IMR-90 (cell line): ENCODE measurements around the gene HSF2BP. TPM values are rescaled to one million over a fixed set of nuclear protein-coding genes. Genes with fewer than 3 reads are reported as not detected.

ENCODE experiments used
- ATAC-seq: fragments of 200-7000 bp; cut with Tn5 transposase; 2 replicates; pipeline ENCODE4 v1.9.1; 2020; ENCODE audit warnings: low read depth, mild to moderate bottlenecking, moderate library complexity
- BruUV-seq: library from RNA; stranded (reverse); fragments of 400-500 nt; replicated peaks from 2 replicates; lab custom pipeline; 2021; lab: Mats Ljungman, UMichigan
- CTCF ChIA-PET: fragments of 300-600 bp; formaldehyde crosslinking; extraction: SDS; loops from one replicate; lab custom pipeline; 2021; ENCODE audit warnings: antibody characterized with exemption; lab: Yijun Ruan, JAX
- POLR2A ChIA-PET: fragments of 300-600 bp; sonication (Branson Sonifier 250); formaldehyde crosslinking; loops from one replicate; lab custom pipeline; 2022; ENCODE audit warnings: antibody characterized with exemption; ENCODE audit not compliant: unreplicated experiment; lab: Charles Lee
- DNase-seq: peaks from one replicate; pipeline ENCODE4 v3.0.0; 2013
- H2AFZ ChIP-seq: replicated peaks from 2 replicates; pipeline ENCODE3; 2013; ENCODE audit warnings: low read length, mild to moderate bottlenecking; ENCODE audit not compliant: poor library complexity
- H2AK5ac ChIP-seq: 2 replicates; pipeline ENCODE4 v1.6.1; 2013; ENCODE audit warnings: low read depth, low read length, inconsistent platforms
- H2AK9ac ChIP-seq: replicated peaks from 2 replicates; pipeline ENCODE3; 2013; ENCODE audit warnings: mild to moderate bottlenecking, low read depth, low read length, moderate library complexity; ENCODE audit not compliant: poor library complexity
- H2BK120ac ChIP-seq: 2 replicates; pipeline ENCODE4 v1.6.1; 2013; ENCODE audit warnings: low read depth, low read length, inconsistent platforms
- H2BK15ac ChIP-seq: 3 replicates; pipeline ENCODE4 v1.6.1; 2013; ENCODE audit warnings: low read depth, low read length, inconsistent platforms
- H2BK20ac ChIP-seq: 2 replicates; pipeline ENCODE4 v1.6.1; 2013; ENCODE audit warnings: low read depth, mild to moderate bottlenecking, inconsistent platforms, low read length, moderate library complexity
- H2BK5ac ChIP-seq: 2 replicates; pipeline ENCODE4 v1.6.1; 2013; ENCODE audit warnings: mild to moderate bottlenecking, low read depth, low read length, inconsistent platforms; ENCODE audit not compliant: poor library complexity, severe bottlenecking
- H3K14ac ChIP-seq: replicated peaks from 2 replicates; pipeline ENCODE4 v1.6.1; 2013; ENCODE audit warnings: low read depth, low read length, inconsistent platforms
- H3K18ac ChIP-seq: 2 replicates; pipeline ENCODE4 v1.6.1; 2013; ENCODE audit warnings: low read depth, low read length, control low read depth
- H3K23ac ChIP-seq: 2 replicates; pipeline ENCODE4 v1.6.1; 2013; ENCODE audit warnings: low read depth, low read length, inconsistent platforms
- H3K27ac ChIP-seq: 2 replicates; pipeline ENCODE4 v1.5.1; 2013; ENCODE audit warnings: mild to moderate bottlenecking, control low read depth, low read length; ENCODE audit not compliant: insufficient read depth
- H3K27me3 ChIP-seq: 2 replicates; pipeline ENCODE4 v1.6.1; 2013; ENCODE audit warnings: low read length; ENCODE audit not compliant: control insufficient read depth, insufficient read depth
- H3K36me3 ChIP-seq: 2 replicates; pipeline ENCODE4 v1.6.1; 2013; ENCODE audit warnings: low read length, mixed read lengths; ENCODE audit not compliant: control insufficient read depth, insufficient read depth
- H3K4ac ChIP-seq: 2 replicates; pipeline ENCODE4 v1.6.1; 2013; ENCODE audit warnings: low read depth, low read length, inconsistent platforms
- H3K4me1 ChIP-seq: 2 replicates; pipeline ENCODE4 v1.6.1; 2013; ENCODE audit warnings: low read length, mixed read lengths; ENCODE audit not compliant: control insufficient read depth, insufficient read depth
- H3K4me2 ChIP-seq: 2 replicates; pipeline ENCODE4 v1.6.1; 2013; ENCODE audit warnings: low read depth, mild to moderate bottlenecking, control low read depth, low read length, moderate library complexity
- H3K4me3 ChIP-seq: 2 replicates; pipeline ENCODE4 v1.5.1; 2013; ENCODE audit warnings: low read depth, mild to moderate bottlenecking, control low read depth, low read length, moderate library complexity; ENCODE audit not compliant: insufficient read depth
- H3K56ac ChIP-seq: 2 replicates; pipeline ENCODE4 v1.6.1; 2013; ENCODE audit warnings: low read length, inconsistent platforms; ENCODE audit not compliant: insufficient read depth; ENCODE audit errors: extremely low read depth
- H3K79me1 ChIP-seq, 2 experiments: 2 replicates each; pipeline ENCODE4 v1.6.1; 2013; ENCODE audit warnings: low read length in 2 of 2, inconsistent platforms in 1 of 2, low read depth in 1 of 2
- H3K9ac ChIP-seq: 2 replicates; pipeline ENCODE4 v1.6.1; 2013; ENCODE audit warnings: low read depth, low read length, control low read depth
- H3K9me1 ChIP-seq: 2 replicates; pipeline ENCODE4 v1.6.1; 2013; ENCODE audit warnings: low read length, inconsistent platforms; ENCODE audit not compliant: insufficient read depth
- H3K9me3 ChIP-seq: 2 replicates; pipeline ENCODE4 v1.6.1; 2013; ENCODE audit warnings: low read length; ENCODE audit not compliant: control insufficient read depth, insufficient read depth
- H4K20me1 ChIP-seq: 2 replicates; pipeline ENCODE4 v1.6.1; 2013; ENCODE audit warnings: low read length, inconsistent platforms; ENCODE audit not compliant: insufficient read depth
- H4K5ac ChIP-seq: 2 replicates; pipeline ENCODE4 v1.6.1; 2013; ENCODE audit warnings: mild to moderate bottlenecking, low read depth, low read length, control low read depth
- H4K8ac ChIP-seq, 2 experiments: 2 replicates each; pipeline ENCODE4 v1.6.1; 2013; ENCODE audit warnings: low read depth in 2 of 2, low read length in 2 of 2, control low read depth in 1 of 2, inconsistent platforms in 1 of 2
- H4K91ac ChIP-seq: 2 replicates; pipeline ENCODE4 v1.6.1; 2013; ENCODE audit warnings: low read depth, low read length, inconsistent platforms; ENCODE audit not compliant: insufficient read depth
- BHLHE40 ChIP-seq: fragments of 150-350 bp; IDR thresholded peaks from 2 replicates; pipeline ENCODE4 v1.6.1; 2016; ENCODE audit warnings: mild to moderate bottlenecking, low read depth, low read length
- CEBPB ChIP-seq: IDR thresholded peaks from 2 replicates; pipeline ENCODE4 v1.6.1; 2012; ENCODE audit warnings: low read depth, low read length, improper control_type of control experiment
- CHD1 ChIP-seq: IDR thresholded peaks from 2 replicates; pipeline ENCODE4 v1.6.1; 2012; ENCODE audit warnings: low read depth, low read length, improper control_type of control experiment
- FOS ChIP-seq: fragments of 150-350 bp; IDR thresholded peaks from 2 replicates; pipeline ENCODE4 v1.6.1; 2016; ENCODE audit warnings: low read depth, low read length
- MAFK ChIP-seq: IDR thresholded peaks from 2 replicates; pipeline ENCODE4 v1.6.1; 2012; ENCODE audit warnings: low read depth, low read length, improper control_type of control experiment
- MXI1 ChIP-seq: IDR thresholded peaks from 2 replicates; pipeline ENCODE4 v1.6.1; 2012; ENCODE audit warnings: low read depth, mild to moderate bottlenecking, low read length, moderate library complexity, borderline replicate concordance
- NFE2L2 ChIP-seq: fragments of 150-350 bp; IDR thresholded peaks from 2 replicates; pipeline ENCODE4 v1.6.1; 2016; ENCODE audit warnings: low read depth, mild to moderate bottlenecking, low read length
- POLR2A ChIP-seq: IDR thresholded peaks from 2 replicates; pipeline ENCODE4 v1.6.1; 2012; ENCODE audit warnings: mild to moderate bottlenecking, low read depth, low read length
- RAD21 ChIP-seq: IDR thresholded peaks from 2 replicates; pipeline ENCODE4 v1.6.1; 2012; ENCODE audit warnings: low read length, improper control_type of control experiment
- RCOR1 ChIP-seq: IDR thresholded peaks from 2 replicates; pipeline ENCODE4 v1.6.1; 2012; ENCODE audit warnings: mild to moderate bottlenecking, low read length, improper control_type of control experiment; ENCODE audit not compliant: insufficient replicate concordance
- SMC3 ChIP-seq: fragments of 150-350 bp; IDR thresholded peaks from 2 replicates; pipeline ENCODE4 v1.6.1; 2016; ENCODE audit warnings: low read depth, mild to moderate bottlenecking, antibody characterized with exemption, low read length, moderate library complexity
- WGBS, 2 experiments: methylation state at CpG; one replicate each; pipeline versions ENCODE4 v1.1.5 to v1.1.7; 2013; ENCODE audit warnings: missing lambda C conversion rate in 2 of 2; ENCODE audit not compliant: insufficient read length in 1 of 2; ENCODE audit errors: extremely low coverage in 2 of 2; 5-methylcytosine and 5-hydroxymethylcytosine counted together
- dilution Hi-C: fragments of 300-500 bp; cut with HindIII; formaldehyde crosslinking; loops from one replicate; pipeline ENCODE4 v1.14.3; 2018; ENCODE audit warnings: low sequenced_read_pairs; ENCODE audit not compliant: unreplicated experiment
- in situ Hi-C: fragments of 300-500 bp; cut with MboI; formaldehyde crosslinking; loops from 3 replicates; pipeline ENCODE4 v1.14.3; 2019; ENCODE audit warnings: low sequenced_read_pairs, inconsistent platforms, mixed read lengths
- intact Hi-C: fragments of 100-400 bp; cut with micrococcal nuclease; formaldehyde crosslinking; loops from 2 replicates; pipeline ENCODE4 v1.10.0; 2022
- polyA plus RNA-seq, 3 experiments: library from polyadenylated mRNA; depleted of rRNA; stranded (reverse); fragments of >200 nt; gene quantifications; 2 replicates each; pipeline ENCODE4 v1.2.3, GENCODE V29; 2012; ENCODE audit warnings: low replicate concordance in 1 of 3
- total RNA-seq: library from RNA; depleted of rRNA; stranded (reverse); fragments of >200 nt; gene quantifications from 2 replicates; pipeline ENCODE4 v1.2.3, GENCODE V29; 2012
- TF ChIP-seq, protein P1 (sequence below): fragments of 150-350 bp; IDR thresholded peaks from 2 replicates; pipeline ENCODE4 v1.6.1; 2017; ENCODE audit warnings: mild to moderate bottlenecking, antibody characterized with exemption, low read length, low read depth
- TF ChIP-seq, protein P2 (sequence below): conservative IDR thresholded peaks from 2 replicates; pipeline ENCODE4 v1.5.1; 2012; ENCODE audit warnings: mild to moderate bottlenecking, low read depth, low read length, improper control_type of control experiment

HSF2BP gene
- total and polyA plus RNA-seq, 2 of the 4 experiments (the other 2 are of a cell fraction) = 0.87 to 0.90 TPM

DNA sequence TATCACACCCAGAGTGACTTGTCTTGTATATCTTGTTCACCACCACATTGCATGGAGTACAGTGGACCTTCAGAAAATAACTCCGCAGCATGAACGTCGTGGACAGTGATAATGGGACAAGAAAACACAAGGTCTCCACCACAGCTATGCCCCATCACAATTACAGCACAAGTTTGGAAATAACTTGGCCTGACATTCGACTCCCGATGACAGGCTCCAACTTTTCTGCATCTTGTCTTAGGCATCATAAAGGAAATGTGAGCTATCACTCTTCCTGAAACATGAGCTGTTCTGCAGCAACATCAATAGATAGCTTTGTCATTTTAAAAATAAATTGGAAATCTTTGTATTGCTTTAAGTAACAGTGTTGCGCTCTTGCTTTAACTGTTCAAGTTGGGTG is 3.0 kb upstream of the HSF2BP start:
- no peak overlapping the region for H4K91ac ChIP-seq
- H3K27me3 ChIP-seq = no peaks in the 10 kb centered on the region
- no peak overlapping the region for H4K8ac ChIP-seq
- no peaks in the 10 kb centered on the region for H3K9me3 ChIP-seq
- intact Hi-C loops = loop anchor here (10.0 kb wide), 1 partner anchor 63 kb away; no protein-coding TSS in a partner anchor
- H4K20me1 ChIP-seq = peaks cover 24% of the 10 kb centered on the region
- H2BK15ac ChIP-seq = no peak overlapping the region
- peaks cover 15% of the 10 kb centered on the region; the same call in 1 of the 2 replicates for H3K9me1 ChIP-seq
- no peak overlapping the region for H2BK20ac ChIP-seq
- H2AFZ ChIP-seq = no peak overlapping the region
- ChIA-PET POLR2A (no interaction called here), CTCF (no interaction called here)
- H3K4ac ChIP-seq = no peak overlapping the region
- no peak for ATAC-seq
- no peak overlapping the region for H3K23ac ChIP-seq
- H3K18ac ChIP-seq = no peak overlapping the region
- no TSS peak for BruUV-seq
- no peak overlapping the region for H3K4me3 ChIP-seq
- H2AK5ac ChIP-seq = no peak overlapping the region
- dilution Hi-C loops = no loop called here
- TF ChIP-seq CHD1 = no peak
- TF ChIP-seq POLR2A = no peak
- TF ChIP-seq FOS = no peak
- no peak for TF ChIP-seq MAFK
- TF ChIP-seq, protein P1, sequence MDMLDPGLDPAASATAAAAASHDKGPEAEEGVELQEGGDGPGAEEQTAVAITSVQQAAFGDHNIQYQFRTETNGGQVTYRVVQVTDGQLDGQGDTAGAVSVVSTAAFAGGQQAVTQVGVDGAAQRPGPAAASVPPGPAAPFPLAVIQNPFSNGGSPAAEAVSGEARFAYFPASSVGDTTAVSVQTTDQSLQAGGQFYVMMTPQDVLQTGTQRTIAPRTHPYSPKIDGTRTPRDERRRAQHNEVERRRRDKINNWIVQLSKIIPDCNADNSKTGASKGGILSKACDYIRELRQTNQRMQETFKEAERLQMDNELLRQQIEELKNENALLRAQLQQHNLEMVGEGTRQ = no peak
- no peak for TF ChIP-seq CEBPB
- no peak for TF ChIP-seq RAD21
- TF ChIP-seq SMC3 = no peak
- TF ChIP-seq NFE2L2 = no peak
- TF ChIP-seq MXI1 = no peak
- TF ChIP-seq RCOR1 = no peak
- TF ChIP-seq, protein P2, sequence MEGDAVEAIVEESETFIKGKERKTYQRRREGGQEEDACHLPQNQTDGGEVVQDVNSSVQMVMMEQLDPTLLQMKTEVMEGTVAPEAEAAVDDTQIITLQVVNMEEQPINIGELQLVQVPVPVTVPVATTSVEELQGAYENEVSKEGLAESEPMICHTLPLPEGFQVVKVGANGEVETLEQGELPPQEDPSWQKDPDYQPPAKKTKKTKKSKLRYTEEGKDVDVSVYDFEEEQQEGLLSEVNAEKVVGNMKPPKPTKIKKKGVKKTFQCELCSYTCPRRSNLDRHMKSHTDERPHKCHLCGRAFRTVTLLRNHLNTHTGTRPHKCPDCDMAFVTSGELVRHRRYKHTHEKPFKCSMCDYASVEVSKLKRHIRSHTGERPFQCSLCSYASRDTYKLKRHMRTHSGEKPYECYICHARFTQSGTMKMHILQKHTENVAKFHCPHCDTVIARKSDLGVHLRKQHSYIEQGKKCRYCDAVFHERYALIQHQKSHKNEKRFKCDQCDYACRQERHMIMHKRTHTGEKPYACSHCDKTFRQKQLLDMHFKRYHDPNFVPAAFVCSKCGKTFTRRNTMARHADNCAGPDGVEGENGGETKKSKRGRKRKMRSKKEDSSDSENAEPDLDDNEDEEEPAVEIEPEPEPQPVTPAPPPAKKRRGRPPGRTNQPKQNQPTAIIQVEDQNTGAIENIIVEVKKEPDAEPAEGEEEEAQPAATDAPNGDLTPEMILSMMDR = no peak
- no peak for TF ChIP-seq BHLHE40
- H3K27ac ChIP-seq = no peak overlapping the region
- DNase-seq = peak; percentile 12
- WGBS, 2 experiments = 74% methylated on average over 5 of the region's 6 CpGs; no CpG with 5 or more reads in 1 of the 2 experiments
- H2BK5ac ChIP-seq = no peak overlapping the region
- H3K4me1 ChIP-seq = 0 out of 2 replicates have a peak, but pooled peaks cover 2% of the 10 kb centered on the region
- no peak overlapping the region for H3K9ac ChIP-seq
- in situ Hi-C loops = no loop called here
- H4K5ac ChIP-seq = no peak overlapping the region
- peaks cover 12% of the 10 kb centered on the region for H3K36me3 ChIP-seq
- no peak overlapping the region for H3K4me2 ChIP-seq
- H3K14ac ChIP-seq = no peak overlapping the region
- H2AK9ac ChIP-seq = no peak overlapping the region
- no peak overlapping the region for H3K56ac ChIP-seq
- peaks cover 44 to 62% of the 10 kb centered on the region in 2 experiments for H3K79me1 ChIP-seq
- no peak overlapping the region for H2BK120ac ChIP-seq
